ENCODE results near the gene MTPN.

- no peak for TF ChIP-seq ELF4 (IDR thresholded peaks at IDR 0.05)
- TF ChIP-seq SUZ12 (IDR thresholded peaks at IDR 0.05) = no peak
- TF ChIP-seq L3MBTL2 (conservative IDR thresholded peaks at IDR 0.05) = no peak
- TF ChIP-seq BHLHE40 (IDR thresholded peaks at IDR 0.05; ENCODE audit: borderline replicate concordance) = no peak
- no peak for TF ChIP-seq FOXA1 (IDR thresholded peaks at IDR 0.05)
- TF ChIP-seq FOXK2 (IDR thresholded peaks at IDR 0.05) = no peak
- TF ChIP-seq TARDBP (IDR thresholded peaks at IDR 0.05) = no peak
- no peak for TF ChIP-seq SP1 (IDR thresholded peaks at IDR 0.05)
- TF ChIP-seq HDGF (IDR thresholded peaks at IDR 0.05; ENCODE audit: borderline replicate concordance) = no peak
- TF ChIP-seq NFRKB (IDR thresholded peaks at IDR 0.05) = no peak
These were observed 20.9 kb upstream of the MTPN start for GRCh38 chr7:135998081-135998480.
